GM04504 (cell line): Measurements from ENCODE around the gene FEN1.

Source experiments
- DNase-seq: peaks from one replicate; pipeline ENCODE4 v3.0.0-alpha.2; 2012; ENCODE audit warnings: low read depth

Gene FEN1

GRCh38 chr11:61792310-61793082 lies at the start of gene FEN1, which contains the start of gene TMEM258:
TSS of gene FEN1 (plus strand) at chr11:61792911. CDS start at chr11:61795362, 2,451 bp downstream.
TSS of gene TMEM258 (minus strand) at chr11:61792599. CDS start at chr11:61792558, 41 bp downstream.
- DNase-seq = peak; percentile 85

- DNase-seq = no peak
Measured at GRCh38 chr11:61743486-61744095, 49.1 kb upstream of the FEN1 start.

DNA sequence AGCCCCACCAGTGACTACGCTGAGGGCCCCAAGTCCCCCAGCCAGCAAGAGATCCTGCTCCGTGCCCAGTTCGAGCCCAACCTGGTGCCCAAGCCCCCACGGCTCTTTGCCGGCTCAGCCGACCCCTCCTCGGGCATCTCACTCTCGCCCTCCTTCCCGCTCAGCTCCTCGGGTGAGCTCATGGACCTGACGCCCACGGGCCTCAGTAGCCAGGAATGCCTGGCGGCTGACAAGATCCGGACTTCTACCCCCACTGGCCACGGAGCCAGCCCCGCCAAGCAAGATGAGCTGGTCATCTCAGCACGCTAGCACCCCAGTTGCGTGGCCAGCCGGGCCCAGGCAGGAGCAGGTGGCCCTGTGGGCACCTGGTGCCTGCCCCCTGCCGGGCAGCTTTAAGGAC lies 48.5 kb upstream of the FEN1 start:
- no peak for DNase-seq

GRCh38 chr11:61744609-61745156 lies 48.0 kb upstream of the FEN1 start:
- no peak for DNase-seq

DNA sequence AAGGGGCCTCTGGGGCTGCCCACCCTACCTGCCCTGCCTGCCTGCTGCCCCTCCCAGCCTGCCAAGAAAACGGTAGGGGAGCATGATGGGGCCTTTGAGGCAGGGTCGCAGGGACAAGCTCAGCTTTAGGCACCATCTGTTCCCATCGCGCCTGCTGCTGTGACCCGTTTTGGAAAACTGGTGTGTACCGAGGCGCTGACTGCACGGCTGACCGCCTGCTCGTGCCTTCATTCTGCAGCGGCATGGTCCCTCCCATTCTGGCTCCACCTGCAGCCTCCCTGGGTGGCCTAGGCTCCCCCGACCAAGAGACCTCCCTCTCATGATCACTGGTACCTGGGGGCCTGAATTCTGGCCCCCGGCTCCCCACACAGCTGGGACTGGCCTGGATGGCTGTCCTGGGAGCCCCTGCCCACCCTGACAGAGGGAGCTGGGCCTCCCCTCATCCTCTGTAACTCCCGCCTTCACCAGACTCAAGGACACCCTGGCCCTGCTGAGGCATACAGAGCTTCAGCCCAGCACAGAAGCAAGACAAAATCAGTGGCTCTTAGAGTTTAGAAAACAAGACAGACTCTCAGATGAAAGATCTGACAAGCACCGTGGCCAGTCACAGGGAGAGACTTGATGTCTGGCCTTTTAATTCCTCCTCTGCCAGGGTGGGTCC lies 46.8 kb upstream of the FEN1 start:
- DNase-seq = no peak

DNA sequence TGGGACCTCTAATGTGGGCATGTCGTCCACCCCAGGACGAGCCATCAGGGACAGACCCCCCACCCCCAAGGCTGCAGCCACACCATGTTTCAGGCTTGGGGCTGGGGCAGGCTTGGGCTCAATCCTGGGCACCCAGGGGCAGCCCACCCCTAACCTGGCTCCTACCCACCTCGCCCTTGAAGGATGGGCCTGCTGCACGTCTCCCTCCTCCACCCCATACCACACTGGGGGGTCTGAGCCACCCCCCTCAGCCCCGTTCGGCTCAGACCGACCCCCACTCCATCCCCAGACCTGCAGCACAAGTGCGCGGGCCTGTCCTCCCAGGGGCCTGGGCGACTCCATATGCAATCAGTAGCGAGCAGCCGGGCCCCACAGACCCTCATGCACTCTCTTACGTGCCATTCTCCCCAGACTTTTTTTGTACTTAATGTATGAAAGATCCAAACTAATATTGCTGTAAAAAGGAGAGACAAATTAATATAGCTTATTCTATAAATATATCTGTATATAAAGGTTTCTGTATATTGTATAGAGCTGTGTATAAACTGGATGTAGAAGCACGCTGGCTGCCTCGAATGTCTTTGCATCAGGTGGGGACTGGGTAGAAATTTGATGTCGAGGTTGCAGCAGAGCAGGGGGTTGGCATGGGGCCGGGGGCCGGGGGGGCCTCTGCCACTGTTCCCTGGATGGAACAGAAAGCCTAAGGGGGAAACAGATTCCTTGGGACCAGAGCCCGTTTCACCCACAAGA lies 46.1 kb upstream of the FEN1 start:
- no peak for DNase-seq

GRCh38 chr11:61747192-61747966 lies 45.3 kb upstream of the FEN1 start:
- no peak for DNase-seq

- no peak for DNase-seq
Measured at GRCh38 chr11:61747967-61748285, 44.8 kb upstream of the FEN1 start.

- DNase-seq = no peak
Measured at GRCh38 chr11:61749591-61750217, 43.0 kb upstream of the FEN1 start.

- no peak for DNase-seq
Measured at GRCh38 chr11:61750631-61751273, 42.0 kb upstream of the FEN1 start.

GRCh38 chr11:61751384-61751783 lies 41.3 kb upstream of the FEN1 start:
- DNase-seq = no peak

DNA sequence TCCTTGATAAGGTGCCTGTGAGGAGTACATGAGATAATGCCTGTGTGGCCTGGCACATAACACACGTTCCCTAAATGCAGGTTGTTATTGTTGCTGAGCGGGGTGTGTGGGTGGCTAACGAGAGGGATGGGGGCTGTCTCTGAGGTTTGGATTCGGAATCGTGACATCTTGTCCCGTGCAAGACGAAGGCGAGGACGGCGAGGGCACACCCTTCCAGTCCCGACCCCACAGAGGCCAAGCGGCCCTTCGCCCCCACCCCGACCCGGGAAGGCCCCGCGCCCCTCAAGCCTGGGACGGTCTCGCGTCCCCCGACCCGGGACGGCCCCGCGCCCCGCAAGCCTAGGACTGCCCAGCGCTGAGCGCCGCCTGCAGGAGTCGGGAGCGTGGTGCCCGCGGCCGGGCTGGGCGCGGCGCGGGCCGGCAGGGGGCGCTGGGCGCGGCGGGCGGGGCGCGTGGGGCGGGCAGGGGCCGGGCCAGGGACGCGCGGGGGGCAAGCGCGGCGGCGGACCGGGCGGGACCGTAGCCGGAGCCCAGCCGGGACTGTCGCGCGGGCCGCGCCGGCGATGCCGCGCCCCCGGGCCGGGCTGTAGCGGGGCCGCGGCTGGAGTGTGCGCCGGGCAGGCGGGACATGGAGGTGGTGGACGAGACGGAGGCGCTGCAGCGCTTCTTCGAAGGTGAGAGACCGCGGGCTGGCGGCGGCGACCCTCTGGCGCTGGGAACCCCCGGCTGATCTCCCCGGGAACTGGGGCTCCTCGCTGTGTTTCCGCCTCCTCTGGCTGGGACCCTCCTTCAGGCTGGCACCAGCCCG lies 40.4 kb upstream of the FEN1 start, which contains the start of gene MYRF:
TSS of gene MYRF (plus strand) at position 520 of the 808 bp plus-strand sequence. CDS start at position 629, 109 bp downstream.
- no peak for DNase-seq

- no peak for DNase-seq
Measured at GRCh38 chr11:61752925-61753521, 39.7 kb upstream of the FEN1 start.

GRCh38 chr11:61753672-61754071 lies 39.0 kb upstream of the FEN1 start:
- no peak for DNase-seq

GRCh38 chr11:61754534-61755482 lies 37.9 kb upstream of the FEN1 start:
- DNase-seq = no peak

DNA sequence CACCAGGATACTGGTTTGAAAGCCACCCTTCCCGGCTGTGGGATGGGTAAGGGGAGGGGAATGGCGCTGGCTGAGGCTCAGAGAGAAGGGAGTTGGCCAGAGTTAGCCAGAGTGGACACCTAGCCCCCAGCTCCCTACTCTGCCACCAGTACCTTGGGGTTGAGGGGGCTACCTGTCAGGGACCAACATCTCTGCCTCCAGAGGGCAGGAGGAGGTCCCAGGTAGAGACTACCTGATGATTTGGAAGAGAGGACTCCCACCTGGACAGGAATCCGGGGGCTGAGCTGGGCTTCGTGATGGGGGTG lies 36.6 kb upstream of the FEN1 start:
- DNase-seq = no peak

- no peak for DNase-seq
Measured at GRCh38 chr11:61756452-61757212, 36.1 kb upstream of the FEN1 start.
